T-helper 2 cell treated with Interferon-gamma antibody and Interleukin-4, amounts not matched to agents 5 μg/mL and 100 μg/mL, for 36 hours (primary cell): ENCODE data around the gene SMPDL3A.

Source experiments
- DNase-seq: peaks from one replicate; pipeline ENCODE4 v3.0.0; 2021; ENCODE audit warnings: low spot score
- H3K27ac Mint-ChIP-seq: one replicate; pipeline ENCODE4 v1.8.0; 2021; ENCODE audit warnings: mild to moderate bottlenecking, mixed read lengths
- H3K27me3 Mint-ChIP-seq: one replicate; pipeline ENCODE4 v1.8.0; 2021; ENCODE audit warnings: low read depth, mixed read lengths
- H3K36me3 Mint-ChIP-seq: one replicate; pipeline ENCODE4 v1.8.0; 2021; ENCODE audit warnings: low read depth, mixed read lengths
- H3K4me1 Mint-ChIP-seq: one replicate; pipeline ENCODE4 v1.8.0; 2021; ENCODE audit warnings: low read depth, mixed read lengths
- H3K4me3 Mint-ChIP-seq: one replicate; pipeline ENCODE4 v1.8.0; 2022; ENCODE audit warnings: mild to moderate bottlenecking, moderate library complexity, mixed read lengths
- H3K9me3 Mint-ChIP-seq: one replicate; pipeline ENCODE4 v1.8.0; 2021; ENCODE audit warnings: mixed read lengths

Gene SMPDL3A

GRCh38 chr6:122801397-122801796 lies 12.3 kb downstream of the SMPDL3A start:
- Mint-ChIP-seq H3K27me3 (no peaks in the 10 kb centered on the region), H3K27ac (no peak overlapping the region), H3K9me3 (no peaks in the 10 kb centered on the region), H3K36me3 (no peaks in the 10 kb centered on the region), H3K4me3 (no peak overlapping the region), H3K4me1 (peaks cover 11% of the 10 kb centered on the region)
- no peak for DNase-seq

GRCh38 chr6:122803171-122803661 lies 14.2 kb downstream of the SMPDL3A start:
- no peaks in the 10 kb centered on the region for H3K36me3 Mint-ChIP-seq

GRCh38 chr6:122804962-122805485 lies 16.0 kb downstream of the SMPDL3A start:
- Mint-ChIP-seq H3K9me3 (no peaks in the 10 kb centered on the region), H3K36me3 (no peaks in the 10 kb centered on the region), H3K27me3 (no peaks in the 10 kb centered on the region), H3K27ac (no peak overlapping the region), H3K4me3 (no peak overlapping the region), H3K4me1 (no peaks in the 10 kb centered on the region)
- DNase-seq, result no peak

More at GRCh38 chr6:122803171-122803661, 14.2 kb downstream of the SMPDL3A start:
- Mint-ChIP-seq H3K9me3 (no peaks in the 10 kb centered on the region), H3K4me1 (peaks cover 4% of the 10 kb centered on the region), H3K4me3 (no peak overlapping the region), H3K27me3 (no peaks in the 10 kb centered on the region), H3K27ac (no peak overlapping the region)
- no peak for DNase-seq

- Mint-ChIP-seq H3K27ac (no peak overlapping the region), H3K9me3 (no peaks in the 10 kb centered on the region), H3K4me1 (no peaks in the 10 kb centered on the region), H3K4me3 (no peak overlapping the region), H3K27me3 (no peaks in the 10 kb centered on the region), H3K36me3 (no peaks in the 10 kb centered on the region)
- DNase-seq, result no peak
Measured at GRCh38 chr6:122806291-122806690, 17.2 kb downstream of the SMPDL3A start.

DNA sequence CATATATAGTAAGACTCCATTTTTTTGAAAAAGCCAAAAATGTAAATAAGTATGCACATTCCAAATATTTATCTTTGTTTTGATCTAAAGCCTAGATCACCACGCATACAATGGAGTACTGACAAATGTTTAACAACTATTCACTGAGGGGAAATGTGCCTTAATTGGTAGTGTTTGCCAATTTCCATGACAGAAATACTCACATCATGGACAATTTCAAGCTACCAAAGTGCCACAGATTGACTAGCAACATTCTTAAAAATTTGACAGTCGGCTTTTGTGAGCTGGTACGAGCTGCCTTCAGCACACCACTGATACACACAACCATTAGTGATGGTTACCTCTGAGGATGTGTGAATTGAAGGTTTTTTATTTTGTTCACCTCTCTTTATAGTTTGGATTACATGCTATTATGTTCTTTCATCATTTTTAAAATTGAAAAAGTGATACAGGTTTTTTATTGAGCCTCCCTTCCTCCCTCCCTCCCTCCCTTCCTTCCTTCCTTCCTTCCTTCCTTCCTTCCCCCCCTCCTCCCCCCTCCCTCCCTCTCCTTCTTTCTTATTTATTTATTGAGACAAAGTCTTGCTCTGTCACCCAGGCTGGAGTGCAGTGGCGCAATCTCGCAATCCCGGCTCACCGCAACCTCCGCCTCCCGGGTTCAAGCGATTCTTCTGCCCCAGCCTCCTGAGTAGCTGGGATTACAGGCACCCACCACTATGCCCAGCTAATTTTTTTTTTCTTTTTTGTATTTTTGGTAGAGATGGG lies 19.2 kb downstream of the SMPDL3A start:
- Mint-ChIP-seq H3K27ac (no peak overlapping the region), H3K36me3 (no peaks in the 10 kb centered on the region), H3K9me3 (no peaks in the 10 kb centered on the region), H3K4me1 (no peaks in the 10 kb centered on the region), H3K27me3 (no peaks in the 10 kb centered on the region), H3K4me3 (no peak overlapping the region)
- no peak for DNase-seq

GRCh38 chr6:122809001-122809400 lies 19.9 kb downstream of the SMPDL3A start:
- Mint-ChIP-seq H3K4me1 (no peaks in the 10 kb centered on the region), H3K9me3 (no peaks in the 10 kb centered on the region), H3K27ac (no peak overlapping the region), H3K4me3 (no peak overlapping the region), H3K36me3 (no peaks in the 10 kb centered on the region), H3K27me3 (no peaks in the 10 kb centered on the region)
- DNase-seq, result no peak

DNA sequence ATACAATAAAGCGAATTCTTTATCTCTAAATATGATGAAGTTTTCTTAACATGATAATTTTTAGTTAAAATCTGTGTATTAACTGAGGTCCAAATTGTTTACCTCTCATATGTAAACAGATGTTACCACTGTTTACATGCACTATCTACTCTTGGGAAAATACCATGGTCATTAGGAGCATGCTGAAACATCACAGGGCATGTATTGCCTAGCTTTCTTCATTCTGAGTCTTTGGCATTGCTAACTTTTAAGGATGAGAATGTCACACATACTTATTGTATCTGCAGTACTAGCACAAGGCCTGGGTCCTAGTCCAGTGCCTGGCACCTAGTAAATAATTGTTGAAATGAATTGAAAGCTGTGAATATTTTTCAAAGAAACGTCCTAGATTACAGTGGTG lies 20.6 kb downstream of the SMPDL3A start:
- Mint-ChIP-seq H3K36me3 (no peaks in the 10 kb centered on the region), H3K27ac (no peak overlapping the region), H3K27me3 (no peaks in the 10 kb centered on the region), H3K4me3 (no peak overlapping the region), H3K9me3 (no peaks in the 10 kb centered on the region), H3K4me1 (no peaks in the 10 kb centered on the region)
- no peak for DNase-seq

DNA sequence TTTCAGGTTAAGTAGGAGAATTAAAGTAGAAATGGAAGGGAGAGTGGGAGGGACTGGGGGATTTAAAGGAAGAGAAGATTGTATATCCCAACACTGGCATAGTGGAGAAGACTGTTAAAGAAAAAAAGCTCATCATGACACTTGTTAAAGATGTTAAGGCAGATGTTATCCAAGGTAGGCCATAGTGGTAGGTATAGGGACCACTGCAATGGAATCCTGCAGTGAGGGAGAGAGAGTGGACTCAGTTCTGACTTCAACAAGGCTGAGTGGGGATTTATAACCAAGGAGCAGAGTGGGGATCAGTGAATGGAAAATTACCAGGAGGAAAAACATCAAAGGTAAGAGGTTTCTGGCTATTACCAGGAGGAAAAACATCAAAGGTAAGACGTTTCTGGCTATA lies 21.1 kb downstream of the SMPDL3A start:
- Mint-ChIP-seq H3K36me3 (no peaks in the 10 kb centered on the region), H3K9me3 (no peaks in the 10 kb centered on the region), H3K4me3 (no peak overlapping the region), H3K27me3 (no peaks in the 10 kb centered on the region), H3K4me1 (no peaks in the 10 kb centered on the region), H3K27ac (no peak overlapping the region)
- DNase-seq, result no peak

DNA sequence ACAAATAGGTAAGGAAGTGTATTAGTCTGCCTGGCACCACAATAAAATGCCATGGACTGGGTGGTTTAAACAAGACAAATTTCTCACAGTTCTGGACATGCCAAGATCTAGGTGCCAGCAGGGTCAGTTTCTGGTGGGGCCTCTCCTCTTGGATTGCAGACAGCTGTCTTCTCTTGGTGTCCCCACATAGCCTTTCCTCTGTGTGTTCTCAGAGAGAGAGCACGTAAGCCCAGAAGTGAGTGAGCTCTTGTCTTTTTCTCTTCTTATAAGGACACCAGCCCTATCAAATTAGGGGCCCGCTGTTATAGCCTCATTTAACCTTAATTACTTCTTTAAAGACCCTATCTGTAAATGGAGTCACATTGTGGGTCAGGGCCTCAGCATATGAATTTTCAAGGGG lies 28.3 kb downstream of the SMPDL3A start:
- no peaks in the 10 kb centered on the region for H3K4me1 Mint-ChIP-seq
- no peaks in the 10 kb centered on the region for H3K36me3 Mint-ChIP-seq
- DNase-seq, result no peak
- H3K9me3 Mint-ChIP-seq, result no peaks in the 10 kb centered on the region
- no peak overlapping the region for H3K4me3 Mint-ChIP-seq
- peaks cover 3% of the 10 kb centered on the region for H3K27me3 Mint-ChIP-seq
- no peak overlapping the region for H3K27ac Mint-ChIP-seq

DNA sequence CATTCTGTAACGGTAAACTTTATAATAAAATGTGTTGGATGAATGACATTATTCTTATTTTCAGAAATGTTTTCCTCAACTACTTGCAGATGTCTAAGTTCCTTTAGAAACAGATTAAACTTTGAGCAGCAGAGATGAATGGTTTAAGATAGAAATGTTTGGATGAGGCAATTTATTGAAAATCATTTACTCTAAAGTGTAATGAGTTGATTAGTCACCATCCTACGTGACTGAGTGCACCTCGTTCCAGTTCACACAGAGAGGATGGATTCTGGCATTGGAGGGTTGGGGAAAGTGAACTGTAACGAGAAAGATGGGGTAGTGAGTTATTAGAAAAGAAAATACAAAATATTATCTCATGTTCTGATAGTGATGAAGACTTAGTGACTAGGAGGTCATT lies 28.7 kb downstream of the SMPDL3A start:
- no peak for DNase-seq

GRCh38 chr6:122818866-122819265 lies 29.8 kb downstream of the SMPDL3A start:
- H3K4me3 Mint-ChIP-seq, result no peak overlapping the region
- H3K9me3 Mint-ChIP-seq, result no peaks in the 10 kb centered on the region
- no peaks in the 10 kb centered on the region for H3K36me3 Mint-ChIP-seq
- no peak overlapping the region for H3K27ac Mint-ChIP-seq
- no peaks in the 10 kb centered on the region for H3K4me1 Mint-ChIP-seq
- no peak for DNase-seq
- H3K27me3 Mint-ChIP-seq, result peaks cover 3% of the 10 kb centered on the region

More for the DNA sequence above, 28.7 kb downstream of the SMPDL3A start:
- H3K4me3 Mint-ChIP-seq, result no peak overlapping the region
- H3K27ac Mint-ChIP-seq, result no peak overlapping the region
- H3K4me1 Mint-ChIP-seq, result no peaks in the 10 kb centered on the region
- peaks cover 3% of the 10 kb centered on the region for H3K27me3 Mint-ChIP-seq
- H3K9me3 Mint-ChIP-seq, result no peaks in the 10 kb centered on the region
- no peaks in the 10 kb centered on the region for H3K36me3 Mint-ChIP-seq

DNA sequence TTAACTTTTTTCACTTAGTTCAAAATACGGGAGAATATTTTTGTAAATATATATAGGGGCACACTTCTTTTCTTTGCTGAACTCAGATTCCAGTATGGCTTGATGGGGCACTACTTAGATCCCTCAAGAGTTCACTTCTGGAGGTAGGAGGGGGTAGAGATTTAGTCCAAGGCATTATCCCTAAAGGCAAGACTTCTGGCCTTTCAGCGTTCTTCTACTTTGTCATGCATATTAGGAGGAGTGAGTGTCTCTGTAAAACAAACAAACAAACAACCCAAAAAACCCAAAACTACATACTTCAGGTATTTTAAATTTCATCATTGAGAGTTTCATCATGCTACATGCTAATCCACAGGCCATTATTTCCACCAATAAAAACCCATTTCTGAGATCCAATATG lies 32.0 kb downstream of the SMPDL3A start:
- H3K27me3 Mint-ChIP-seq, result peaks cover 5% of the 10 kb centered on the region
- no peak overlapping the region for H3K4me3 Mint-ChIP-seq
- no peaks in the 10 kb centered on the region for H3K4me1 Mint-ChIP-seq
- no peaks in the 10 kb centered on the region for H3K36me3 Mint-ChIP-seq
- no peak for DNase-seq
- no peaks in the 10 kb centered on the region for H3K9me3 Mint-ChIP-seq
- H3K27ac Mint-ChIP-seq, result no peak overlapping the region

- Mint-ChIP-seq H3K4me1 (no peaks in the 10 kb centered on the region), H3K27ac (no peak overlapping the region), H3K27me3 (peaks cover 5% of the 10 kb centered on the region), H3K36me3 (no peaks in the 10 kb centered on the region), H3K4me3 (no peak overlapping the region), H3K9me3 (no peaks in the 10 kb centered on the region)
- no peak for DNase-seq
Measured at GRCh38 chr6:122825163-122825562, 36.1 kb downstream of the SMPDL3A start.

GRCh38 chr6:122829456-122829855 lies 40.4 kb downstream of the SMPDL3A start:
- H3K4me3 Mint-ChIP-seq, result no peak overlapping the region

GRCh38 chr6:122831511-122831910 lies 42.5 kb downstream of the SMPDL3A start:
- Mint-ChIP-seq H3K4me3 (no peak overlapping the region), H3K27ac (no peak overlapping the region), H3K27me3 (peaks cover 15% of the 10 kb centered on the region), H3K9me3 (no peaks in the 10 kb centered on the region), H3K4me1 (no peaks in the 10 kb centered on the region), H3K36me3 (no peaks in the 10 kb centered on the region)
- DNase-seq, result no peak

More at GRCh38 chr6:122829456-122829855, 40.4 kb downstream of the SMPDL3A start:
- no peak overlapping the region for H3K27ac Mint-ChIP-seq
- no peaks in the 10 kb centered on the region for H3K9me3 Mint-ChIP-seq
- no peak for DNase-seq
- peaks cover 5% of the 10 kb centered on the region for H3K27me3 Mint-ChIP-seq
- H3K36me3 Mint-ChIP-seq, result no peaks in the 10 kb centered on the region
- H3K4me1 Mint-ChIP-seq, result no peaks in the 10 kb centered on the region
